Cardiac septum (tissue), 1 donor: ENCODE data around the gene NCBP2. TPM values are rescaled to one million over a fixed set of nuclear protein-coding genes. Genes with fewer than 3 reads are reported as not detected.
"Not testable (repeated sequence)": the region's sequence is repeated elsewhere in the genome, so short reads cannot be mapped to it uniquely, and the experiment has no call there.

Experiments used
- DNase-seq: peaks from one replicate; pipeline ENCODE4 v3.0.0-alpha.2; 2020; ENCODE audit warnings: low spot score
- intact Hi-C: fragments of 100-400 bp; cut with DNase I; formaldehyde crosslinking; loops from one replicate; pipeline ENCODE4 v1.14.0; 2022
- total RNA-seq: library from RNA; stranded (reverse); fragmentation: NEBNext Ultra II Directional; extraction: Animal tissue kit (Norgen Biotek cat#: 25700); gene quantifications from one replicate; pipeline ENCODE4 v1.2.1, GENCODE V29; 2021
- donor health status: DM: no; HTN: no; CAD: no.

NCBP2 gene
- total RNA-seq, 1 donor from 2014 or later = 47.1 TPM

GRCh38 chr3:196947860-196948441, 5.6 kb upstream of the NCBP2 start:
- no peak for DNase-seq
- intact Hi-C loops = no loop called here

GRCh38 chr3:196947136-196947859, 5.0 kb upstream of the NCBP2 start:
- no peak for DNase-seq
- intact Hi-C loops = no loop called here

GRCh38 chr3:196944037-196944790, 1.9 kb upstream of the NCBP2 start:
- DNase-seq, intact Hi-C loops: not testable (repeated sequence)

GRCh38 chr3:196942915-196943277, 568 bp upstream of the NCBP2 start:
- intact Hi-C loops = loop anchor here (1.0 kb wide), 1 partner anchor 76 kb away; the partner anchor contains the start of gene SENP5
- no peak for DNase-seq

GRCh38 chr3:196941729-196942225, 551 bp downstream of the NCBP2 start:
- DNase-seq = no peak
- intact Hi-C loops = loop anchor here (1.0 kb wide), 1 partner anchor 74 kb away; the partner anchor contains the start of gene SENP5

GRCh38 chr3:196938576-196938975, 3.8 kb downstream of the NCBP2 start:
- intact Hi-C loops = no loop called here
- DNase-seq = no peak

GRCh38 chr3:196938124-196938523, 4.2 kb downstream of the NCBP2 start:
- intact Hi-C loops = no loop called here

GRCh38 chr3:196936288-196936687, 6.0 kb downstream of the NCBP2 start:
- no peak for DNase-seq
- intact Hi-C loops = no loop called here

More at GRCh38 chr3:196938124-196938523, 4.2 kb downstream of the NCBP2 start:
- DNase-seq = no peak

GRCh38 chr3:196932600-196932999, 9.7 kb downstream of the NCBP2 start:
- DNase-seq = no peak
- intact Hi-C loops = no loop called here

GRCh38 chr3:196931828-196932587, 10.3 kb downstream of the NCBP2 start:
- intact Hi-C loops = no loop called here
- no peak for DNase-seq

GRCh38 chr3:196931157-196931556, 11.2 kb downstream of the NCBP2 start:
- no peak for DNase-seq
- intact Hi-C loops = no loop called here

GRCh38 chr3:196927571-196928453, 14.5 kb downstream of the NCBP2 start:
- no peak for DNase-seq
- intact Hi-C loops = no loop called here

- intact Hi-C loops = no loop called here
Measured at GRCh38 chr3:196920733-196921132, 21.6 kb downstream of the NCBP2 start.

GRCh38 chr3:196918968-196919367, 23.4 kb downstream of the NCBP2 start:
- no peak for DNase-seq

More at GRCh38 chr3:196920733-196921132, 21.6 kb downstream of the NCBP2 start:
- no peak for DNase-seq

GRCh38 chr3:196916995-196917394, 25.3 kb downstream of the NCBP2 start:
- DNase-seq = no peak
- intact Hi-C loops = no loop called here

More at GRCh38 chr3:196918968-196919367, 23.4 kb downstream of the NCBP2 start:
- intact Hi-C loops = no loop called here

GRCh38 chr3:196916221-196916620, 26.1 kb downstream of the NCBP2 start:
- DNase-seq = no peak
- intact Hi-C loops = no loop called here

- intact Hi-C loops = no loop called here
- no peak for DNase-seq
Measured at GRCh38 chr3:196915375-196915774, 27.0 kb downstream of the NCBP2 start.

GRCh38 chr3:196914866-196915265, 27.5 kb downstream of the NCBP2 start:
- intact Hi-C loops = no loop called here

GRCh38 chr3:196903740-196904139, 38.6 kb downstream of the NCBP2 start:
- intact Hi-C loops = no loop called here
- no peak for DNase-seq

More at GRCh38 chr3:196914866-196915265, 27.5 kb downstream of the NCBP2 start:
- DNase-seq = no peak
